AG04449 (cell line): Measurements from ENCODE around the gene ZDHHC1.

Source experiments
- CTCF ChIA-PET: fragments of 350-600 bp; formaldehyde crosslinking; extraction: SDS; loops from one replicate; lab custom pipeline; 2021; ENCODE audit warnings: antibody characterized with exemption; lab: Yijun Ruan, JAX
- POLR2A ChIA-PET: fragments of 400-600, 350-600 bp; formaldehyde crosslinking; extraction: SDS; loops from one replicate; lab custom pipeline; 2020; ENCODE audit warnings: antibody characterized with exemption, inconsistent platforms; lab: Yijun Ruan, JAX
- DNase-seq: peaks from one replicate; pipeline ENCODE4 v3.0.0-alpha.2; 2010; ENCODE audit warnings: low read depth, low spot score
- H3K4me3 ChIP-seq: 2 replicates; pipeline ENCODE4 v1.5.1; 2011; ENCODE audit warnings: low read depth, mild to moderate bottlenecking, control low read depth, low read length
- TF ChIP-seq, protein P1 (sequence below): IDR thresholded peaks from one replicate; pipeline ENCODE4 v1.5.1; 2011; ENCODE audit warnings: mild to moderate bottlenecking, moderate library complexity, low read length, control low read depth, inconsistent platforms; ENCODE audit not compliant: insufficient read depth; ENCODE audit errors: missing control alignments

ZDHHC1 gene

GRCh38 chr16:67438824-67439393 is 22.6 kb upstream of the ZDHHC1 start:
- ChIA-PET POLR2A (no interaction called here), CTCF (interaction anchor here (1.4 to 2.3 kb wide), 4 partner anchors 8 to 22 kb away, joined by 5 to 19 read pairs (median 7); no protein-coding TSS in a partner anchor)
- DNase-seq = no peak
- TF ChIP-seq, protein P1, sequence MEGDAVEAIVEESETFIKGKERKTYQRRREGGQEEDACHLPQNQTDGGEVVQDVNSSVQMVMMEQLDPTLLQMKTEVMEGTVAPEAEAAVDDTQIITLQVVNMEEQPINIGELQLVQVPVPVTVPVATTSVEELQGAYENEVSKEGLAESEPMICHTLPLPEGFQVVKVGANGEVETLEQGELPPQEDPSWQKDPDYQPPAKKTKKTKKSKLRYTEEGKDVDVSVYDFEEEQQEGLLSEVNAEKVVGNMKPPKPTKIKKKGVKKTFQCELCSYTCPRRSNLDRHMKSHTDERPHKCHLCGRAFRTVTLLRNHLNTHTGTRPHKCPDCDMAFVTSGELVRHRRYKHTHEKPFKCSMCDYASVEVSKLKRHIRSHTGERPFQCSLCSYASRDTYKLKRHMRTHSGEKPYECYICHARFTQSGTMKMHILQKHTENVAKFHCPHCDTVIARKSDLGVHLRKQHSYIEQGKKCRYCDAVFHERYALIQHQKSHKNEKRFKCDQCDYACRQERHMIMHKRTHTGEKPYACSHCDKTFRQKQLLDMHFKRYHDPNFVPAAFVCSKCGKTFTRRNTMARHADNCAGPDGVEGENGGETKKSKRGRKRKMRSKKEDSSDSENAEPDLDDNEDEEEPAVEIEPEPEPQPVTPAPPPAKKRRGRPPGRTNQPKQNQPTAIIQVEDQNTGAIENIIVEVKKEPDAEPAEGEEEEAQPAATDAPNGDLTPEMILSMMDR = no peak
- no peak overlapping the region for H3K4me3 ChIP-seq

GRCh38 chr16:67438098-67438791 is 22.0 kb upstream of the ZDHHC1 start:
- no peak overlapping the region for H3K4me3 ChIP-seq
- TF ChIP-seq, protein P1 = no peak
- CTCF ChIA-PET = interaction anchor here (1.0 to 2.3 kb wide), 5 partner anchors 9 to 21 kb away, joined by 3 to 19 read pairs (median 6); no protein-coding TSS in a partner anchor
- no peak for DNase-seq
- POLR2A ChIA-PET = no interaction called here

DNA sequence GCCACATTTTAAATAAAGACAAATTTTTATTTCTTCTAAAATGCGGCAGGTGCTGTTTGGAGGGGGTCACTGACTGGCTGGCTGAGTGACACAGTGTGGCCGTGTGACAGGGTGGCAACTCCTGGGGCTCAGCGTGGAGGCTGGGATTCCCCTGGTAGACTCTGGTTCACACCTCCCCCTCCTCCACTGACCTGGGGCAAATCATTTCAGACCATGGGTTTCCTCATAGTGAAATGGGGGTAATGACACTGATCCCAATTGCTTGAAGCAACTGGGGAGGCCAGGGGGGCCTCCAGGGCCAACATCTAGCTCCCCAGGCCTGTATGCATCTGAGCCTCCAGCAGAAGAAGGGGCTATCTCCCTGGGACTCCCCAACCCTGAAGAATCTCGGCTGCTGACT is 21.2 kb upstream of the ZDHHC1 start:
- CTCF ChIA-PET = interaction anchor here (0.7 to 2.3 kb wide), 3 partner anchors 10 to 12 kb away, joined by 3 to 8 read pairs (median 4); no protein-coding TSS in a partner anchor

GRCh38 chr16:67436640-67437193 is 20.4 kb upstream of the ZDHHC1 start:
- H3K4me3 ChIP-seq = no peak overlapping the region
- POLR2A ChIA-PET = no interaction called here
- TF ChIP-seq, protein P1 = no peak
- no peak for DNase-seq
- CTCF ChIA-PET = interaction anchor here (0.7 to 1.4 kb wide), 4 partner anchors 9 to 20 kb away, joined by 3 to 4 read pairs (median 4); partner anchors contain the start of gene ZDHHC1

More for the DNA sequence above, 21.2 kb upstream of the ZDHHC1 start:
- no peak for DNase-seq
- POLR2A ChIA-PET = no interaction called here
- TF ChIP-seq, protein P1 = no peak
- H3K4me3 ChIP-seq = no peak overlapping the region

DNA sequence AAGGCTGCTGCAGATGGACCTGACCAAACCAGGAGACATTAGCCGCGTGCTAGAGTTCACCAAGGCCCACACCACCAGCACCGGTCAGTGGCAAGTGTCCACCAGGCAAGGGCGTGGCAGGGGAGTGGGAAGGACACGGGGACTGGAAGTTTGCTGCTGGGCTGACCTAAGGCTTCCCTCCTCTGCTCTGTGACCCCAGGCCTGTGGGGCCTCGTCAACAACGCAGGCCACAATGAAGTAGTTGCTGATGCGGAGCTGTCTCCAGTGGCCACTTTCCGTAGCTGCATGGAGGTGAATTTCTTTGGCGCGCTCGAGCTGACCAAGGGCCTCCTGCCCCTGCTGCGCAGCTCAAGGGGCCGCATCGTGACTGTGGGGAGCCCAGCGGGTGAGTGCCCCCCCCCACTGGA is 19.5 kb upstream of the ZDHHC1 start:
- ChIA-PET POLR2A (no interaction called here), CTCF (interaction anchor here (1.0 to 1.4 kb wide), 3 partner anchors 9 to 19 kb away, joined by 3 to 4 read pairs (median 3); partner anchors contain the start of gene ZDHHC1)
- TF ChIP-seq, protein P1 = no peak
- no peak overlapping the region for H3K4me3 ChIP-seq
- no peak for DNase-seq
